Activated naive CD8-positive, alpha-beta T cell (primary cell): ENCODE results near the gene RARB.

ENCODE experiments used
- H3K27ac Mint-ChIP-seq: one replicate; pipeline ENCODE4 v1.8.0; 2021; ENCODE audit warnings: mixed read lengths
- H3K27me3 Mint-ChIP-seq: one replicate; pipeline ENCODE4 v1.8.0; 2021; ENCODE audit warnings: mixed read lengths
- H3K36me3 Mint-ChIP-seq: one replicate; pipeline ENCODE4 v1.8.0; 2021; ENCODE audit warnings: mixed read lengths
- H3K4me1 Mint-ChIP-seq: one replicate; pipeline ENCODE4 v1.8.0; 2021; ENCODE audit warnings: low read depth, mixed read lengths
- H3K4me3 Mint-ChIP-seq: one replicate; pipeline ENCODE4 v1.8.0; 2021; ENCODE audit warnings: mild to moderate bottlenecking, mixed read lengths
- H3K9me3 Mint-ChIP-seq: one replicate; pipeline ENCODE4 v1.8.0; 2021; ENCODE audit warnings: low read depth, mixed read lengths

RARB gene

DNA sequence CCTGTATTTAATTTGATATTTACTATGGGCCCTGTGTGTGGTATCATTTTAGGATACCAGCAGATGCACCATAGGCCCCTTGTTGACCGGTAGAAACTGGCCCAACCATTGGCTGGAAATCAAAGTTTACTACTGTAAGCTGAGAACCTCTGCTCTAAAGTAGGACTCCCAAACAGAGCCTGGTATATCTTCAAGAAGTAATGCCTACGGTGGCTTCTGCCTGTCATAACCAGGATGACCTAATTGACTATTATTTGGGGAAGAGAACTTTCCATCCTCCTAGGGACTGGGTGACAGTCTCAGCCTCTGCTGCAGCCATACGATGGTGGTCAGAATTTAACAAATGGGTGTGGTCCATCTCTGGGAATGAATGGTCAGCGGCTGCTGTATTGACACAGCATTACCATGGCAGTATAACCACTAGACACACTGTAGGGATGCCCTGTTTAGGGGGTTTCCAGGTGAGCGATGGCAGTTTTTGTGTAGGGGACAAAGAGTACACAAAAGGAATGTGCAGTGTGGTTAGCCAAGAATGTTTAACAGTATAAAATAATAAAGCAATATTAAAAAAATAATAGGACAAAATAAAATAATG, 37.3 kb downstream of the RARB start:
- Mint-ChIP-seq H3K9me3 (no peaks in the 10 kb centered on the region), H3K27ac (no peak overlapping the region), H3K4me3 (no peak overlapping the region), H3K27me3 (peaks cover 1% of the 10 kb centered on the region), H3K4me1 (peaks cover 2% of the 10 kb centered on the region), H3K36me3 (no peaks in the 10 kb centered on the region)

DNA sequence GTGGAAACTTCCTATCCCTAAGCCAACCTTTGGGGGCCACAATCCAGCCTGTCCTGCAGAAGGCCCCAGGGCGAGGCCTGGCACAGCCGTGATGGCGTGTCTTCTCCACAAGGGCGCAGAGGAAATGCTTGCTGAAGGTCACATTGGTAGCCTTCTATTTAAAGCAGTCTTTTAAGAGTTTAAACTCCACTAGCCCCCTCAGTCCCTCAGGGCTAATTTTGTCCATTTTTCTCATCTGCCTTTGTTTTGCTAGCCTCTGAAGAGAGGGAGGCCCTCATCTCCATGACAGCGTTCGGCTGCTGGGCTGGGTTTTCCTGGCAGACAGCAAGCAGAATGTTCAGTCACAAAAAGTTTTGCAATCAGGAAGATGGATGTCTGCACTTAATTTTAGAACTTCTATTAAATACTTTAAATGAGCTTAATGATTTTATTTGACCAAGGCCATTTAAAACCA, 40.8 kb downstream of the RARB start:
- Mint-ChIP-seq H3K36me3 (no peaks in the 10 kb centered on the region), H3K9me3 (no peaks in the 10 kb centered on the region), H3K27me3 (peaks cover 4% of the 10 kb centered on the region), H3K27ac (no peak overlapping the region), H3K4me3 (no peak overlapping the region), H3K4me1 (peaks cover 3% of the 10 kb centered on the region)

DNA sequence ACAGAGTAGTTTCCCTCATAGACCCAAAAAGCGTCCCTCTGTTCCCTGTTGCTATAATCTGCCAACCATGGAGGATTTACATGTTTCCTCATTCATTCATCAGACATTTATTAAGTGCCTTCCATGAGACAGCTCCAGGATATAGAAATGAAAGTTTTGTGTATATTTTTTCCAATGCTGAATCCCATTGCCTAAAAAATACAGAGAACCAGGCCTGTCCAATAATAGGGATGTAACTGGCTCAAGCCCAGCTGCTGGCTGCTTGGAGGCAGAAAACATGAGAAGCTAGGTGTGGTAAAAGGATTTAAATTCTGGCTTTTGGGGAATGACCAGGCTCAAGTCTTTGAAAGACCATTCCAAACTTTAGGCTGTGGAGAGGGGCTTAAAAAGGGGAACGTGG, 41.5 kb downstream of the RARB start:
- H3K4me1 Mint-ChIP-seq = peaks cover 3% of the 10 kb centered on the region
- H3K4me3 Mint-ChIP-seq = no peak overlapping the region
- no peaks in the 10 kb centered on the region for H3K36me3 Mint-ChIP-seq
- no peak overlapping the region for H3K27ac Mint-ChIP-seq
- H3K9me3 Mint-ChIP-seq = no peaks in the 10 kb centered on the region
- H3K27me3 Mint-ChIP-seq = peaks cover 4% of the 10 kb centered on the region

DNA sequence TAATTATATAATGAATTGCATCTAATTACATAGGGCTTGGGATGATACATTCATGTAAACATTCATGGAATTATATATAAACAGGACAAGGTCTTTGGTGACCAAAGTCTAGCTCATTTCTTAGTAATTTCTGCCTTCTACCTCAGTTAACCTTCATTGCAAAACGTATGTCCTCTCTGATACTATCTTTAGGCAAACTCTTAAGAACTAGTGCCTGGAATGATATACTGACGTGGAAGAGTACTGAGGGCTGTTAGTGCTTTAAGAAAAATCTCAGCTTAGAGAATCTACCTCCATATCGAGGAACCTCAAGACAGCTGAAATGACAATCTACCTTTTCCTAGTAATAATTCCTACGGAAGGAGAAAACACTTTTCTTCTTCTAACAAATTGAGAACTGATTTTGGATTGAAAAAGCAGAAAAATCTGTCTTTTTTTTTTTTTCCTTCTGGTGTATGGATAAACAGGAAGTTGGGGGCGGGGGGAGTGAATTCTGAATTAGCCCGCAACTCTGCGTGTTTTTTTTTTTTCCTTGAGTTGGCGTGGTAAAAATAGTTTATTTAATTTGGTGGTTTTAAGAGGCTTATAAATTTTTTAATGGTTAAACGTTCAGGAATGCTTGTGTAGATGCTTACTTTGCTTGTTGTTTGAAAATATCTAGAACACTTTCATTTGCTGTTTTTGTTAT, 43.2 kb downstream of the RARB start:
- Mint-ChIP-seq H3K9me3 (no peaks in the 10 kb centered on the region), H3K27me3 (peaks cover 4% of the 10 kb centered on the region), H3K4me1 (peaks cover 3% of the 10 kb centered on the region), H3K36me3 (no peaks in the 10 kb centered on the region), H3K4me3 (no peak overlapping the region), H3K27ac (no peak overlapping the region)

DNA sequence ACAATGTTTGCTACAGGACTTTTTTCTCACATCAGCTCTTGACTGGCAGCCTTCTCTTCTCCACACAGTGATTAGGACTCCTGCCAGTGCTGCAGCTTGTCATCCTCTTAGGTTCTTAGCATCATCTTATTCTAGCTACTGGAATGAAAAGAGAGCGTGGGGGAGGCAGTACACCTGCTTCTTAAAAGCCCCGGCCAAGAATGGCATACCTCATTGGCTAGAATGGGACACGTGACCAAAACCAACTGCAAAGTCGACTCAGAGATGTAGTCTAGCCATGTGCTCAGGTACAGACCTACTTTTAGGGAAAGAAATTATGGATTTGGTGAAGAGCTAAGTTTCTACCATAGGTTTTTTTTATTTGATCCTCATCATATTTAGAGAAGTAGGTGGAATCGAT, 44.1 kb downstream of the RARB start:
- Mint-ChIP-seq H3K27ac (no peak overlapping the region), H3K27me3 (peaks cover 4% of the 10 kb centered on the region), H3K9me3 (no peaks in the 10 kb centered on the region), H3K4me1 (peaks cover 3% of the 10 kb centered on the region), H3K4me3 (no peak overlapping the region), H3K36me3 (no peaks in the 10 kb centered on the region)

DNA sequence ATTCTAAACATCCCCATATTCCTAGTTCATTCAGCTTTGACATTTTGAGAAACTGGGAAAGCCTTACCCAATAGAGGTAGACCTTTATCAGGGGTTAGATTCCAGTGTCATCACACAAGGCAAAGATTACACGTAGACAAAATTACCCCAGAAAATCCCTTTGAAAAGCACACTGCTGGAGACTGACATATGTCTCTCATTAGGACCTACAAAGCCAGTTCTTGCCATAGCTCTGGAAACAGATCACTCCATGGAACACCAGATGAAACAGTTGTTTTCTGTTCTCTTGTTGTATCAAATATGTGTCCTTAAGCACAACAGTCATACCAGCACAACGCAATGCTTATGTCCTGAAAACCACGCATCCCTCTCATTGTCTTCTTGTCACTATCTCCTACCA, 44.7 kb downstream of the RARB start:
- H3K27me3 Mint-ChIP-seq = peaks cover 4% of the 10 kb centered on the region
- no peak overlapping the region for H3K4me3 Mint-ChIP-seq
- peaks cover 3% of the 10 kb centered on the region for H3K4me1 Mint-ChIP-seq
- no peaks in the 10 kb centered on the region for H3K9me3 Mint-ChIP-seq
- H3K27ac Mint-ChIP-seq = no peak overlapping the region
- H3K36me3 Mint-ChIP-seq = no peaks in the 10 kb centered on the region

DNA sequence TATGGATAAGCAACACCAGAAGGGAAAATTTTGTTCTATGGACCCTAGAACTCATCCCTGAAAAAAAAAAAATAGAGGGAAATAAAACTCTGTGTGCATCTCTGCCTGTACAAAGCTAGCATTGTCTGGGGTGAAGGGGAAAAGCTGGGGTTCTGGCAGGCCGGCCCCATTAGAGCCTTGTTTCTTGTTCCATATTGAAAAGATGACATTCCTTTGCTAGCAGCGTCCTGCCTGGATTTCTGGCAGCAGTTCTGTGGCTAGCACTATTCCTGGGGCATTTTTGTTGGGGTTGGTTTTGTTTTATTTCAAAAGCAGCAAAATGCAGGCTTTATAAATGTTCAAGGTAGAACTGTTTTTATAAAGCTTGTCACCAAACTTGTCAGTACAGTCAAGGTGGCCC, 45.2 kb downstream of the RARB start:
- no peak overlapping the region for H3K27ac Mint-ChIP-seq
- H3K4me3 Mint-ChIP-seq = no peak overlapping the region
- H3K36me3 Mint-ChIP-seq = no peaks in the 10 kb centered on the region
- H3K9me3 Mint-ChIP-seq = no peaks in the 10 kb centered on the region
- H3K4me1 Mint-ChIP-seq = peaks cover 3% of the 10 kb centered on the region
- H3K27me3 Mint-ChIP-seq = peaks cover 4% of the 10 kb centered on the region

DNA sequence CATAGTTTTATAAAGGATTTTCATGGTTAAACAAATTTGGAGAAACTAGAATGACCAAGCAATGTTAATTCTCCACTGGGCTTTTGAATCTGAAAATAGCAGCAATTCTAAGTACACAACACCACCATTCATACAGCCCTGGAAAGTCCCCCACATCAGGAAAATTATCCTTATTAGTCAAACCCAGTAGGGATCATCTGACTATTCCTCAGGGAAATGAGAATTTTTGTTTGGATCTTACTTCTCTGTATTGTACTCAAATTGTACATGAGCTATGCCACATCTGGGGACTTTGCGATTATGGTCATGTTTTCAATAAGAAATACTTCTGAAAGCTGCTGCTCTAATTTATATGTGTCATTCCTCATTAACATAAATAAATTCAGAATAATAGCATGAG, 46.0 kb downstream of the RARB start:
- H3K27ac Mint-ChIP-seq = no peak overlapping the region
- no peaks in the 10 kb centered on the region for H3K36me3 Mint-ChIP-seq

DNA sequence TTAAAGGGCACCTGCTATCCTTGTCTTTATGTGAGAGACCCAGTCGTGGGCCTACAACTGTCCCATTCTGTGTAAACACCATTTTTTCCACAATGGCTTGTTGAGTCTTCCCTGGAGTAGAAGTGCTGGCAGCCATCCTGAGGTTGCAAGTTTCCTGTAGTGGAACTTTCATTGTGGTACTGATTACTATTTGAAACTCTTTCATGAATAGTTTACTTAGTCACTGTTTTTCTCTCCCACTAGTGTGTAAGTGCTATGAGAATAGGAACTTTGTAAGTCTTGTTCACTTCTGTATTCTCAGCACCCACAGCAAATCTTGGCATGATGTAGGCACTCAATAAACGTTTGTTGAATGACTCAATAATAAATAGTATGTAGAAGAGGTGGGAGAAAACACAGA, 48.6 kb downstream of the RARB start:
- Mint-ChIP-seq H3K36me3 (no peaks in the 10 kb centered on the region), H3K4me1 (no peaks in the 10 kb centered on the region), H3K27ac (no peak overlapping the region), H3K9me3 (no peaks in the 10 kb centered on the region), H3K4me3 (no peak overlapping the region), H3K27me3 (peaks cover 4% of the 10 kb centered on the region)

More for the DNA sequence above, 46.0 kb downstream of the RARB start:
- Mint-ChIP-seq H3K4me3 (no peak overlapping the region), H3K4me1 (peaks cover 3% of the 10 kb centered on the region), H3K27me3 (peaks cover 4% of the 10 kb centered on the region), H3K9me3 (no peaks in the 10 kb centered on the region)

DNA sequence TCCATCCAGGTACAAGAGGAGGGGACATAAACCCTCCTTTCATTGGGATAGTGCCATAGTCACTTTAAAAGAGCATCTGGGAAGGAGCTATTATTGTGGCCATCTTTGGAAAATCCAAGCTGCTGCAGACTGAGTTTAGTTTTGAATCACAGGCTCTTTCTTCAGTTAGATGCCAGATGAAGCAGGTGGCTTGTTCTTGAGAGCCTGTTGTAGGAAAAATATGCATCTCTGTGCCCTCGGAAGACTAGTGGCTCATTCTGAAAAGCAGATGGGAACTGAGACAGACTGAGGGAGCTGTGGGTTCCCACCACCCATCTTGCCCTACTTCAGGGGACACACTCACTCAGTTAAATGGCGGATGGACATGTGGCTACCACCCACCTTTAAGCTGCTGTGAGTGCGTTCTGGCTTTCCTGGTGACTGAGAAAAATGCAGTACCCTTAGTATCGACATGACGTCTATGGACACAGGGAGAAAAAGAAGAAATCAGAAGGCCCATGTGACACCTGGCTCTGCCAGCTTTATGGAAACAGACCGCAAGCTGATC, 50.2 kb downstream of the RARB start:
- Mint-ChIP-seq H3K27ac (no peak overlapping the region), H3K9me3 (no peaks in the 10 kb centered on the region), H3K27me3 (peaks cover 5% of the 10 kb centered on the region), H3K4me3 (no peak overlapping the region), H3K36me3 (no peaks in the 10 kb centered on the region), H3K4me1 (no peaks in the 10 kb centered on the region)

DNA sequence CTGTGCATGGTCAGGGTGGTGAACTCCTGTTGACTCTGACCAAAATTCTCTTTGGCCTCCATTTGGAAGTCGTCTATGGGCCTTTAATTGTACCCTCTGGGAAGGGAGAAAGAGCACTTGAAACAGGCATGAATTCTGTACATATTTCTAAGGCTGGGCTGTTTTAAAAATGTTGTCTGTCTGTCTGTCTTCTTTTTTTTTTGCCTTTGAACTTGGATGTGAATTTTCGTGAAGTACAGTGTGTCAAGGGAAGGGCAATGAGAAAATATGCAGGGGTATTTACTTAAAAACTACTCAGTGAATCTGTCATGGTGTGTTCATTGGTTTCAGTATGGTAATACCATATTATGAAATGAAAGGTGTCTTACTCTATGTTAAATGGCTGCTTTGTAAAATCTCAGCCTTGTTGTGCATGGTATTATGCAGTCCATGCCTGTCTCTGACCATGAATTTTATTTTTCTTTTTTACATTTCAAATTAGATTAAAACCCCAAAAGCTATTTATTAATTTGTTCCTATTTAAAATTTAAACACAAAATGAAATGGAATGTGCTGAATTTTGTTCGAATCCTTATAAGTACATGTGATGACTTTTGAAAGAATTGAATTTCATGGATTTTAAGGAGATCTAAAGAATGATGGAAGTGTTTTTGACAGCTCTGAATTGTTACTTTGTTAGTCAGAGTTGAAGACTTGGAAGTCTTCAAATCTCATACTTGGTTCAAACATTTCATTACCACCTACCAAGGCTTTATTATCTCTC, 51.1 kb downstream of the RARB start:
- no peaks in the 10 kb centered on the region for H3K36me3 Mint-ChIP-seq
- H3K4me1 Mint-ChIP-seq = no peaks in the 10 kb centered on the region
- peaks cover 4% of the 10 kb centered on the region for H3K27me3 Mint-ChIP-seq
- H3K9me3 Mint-ChIP-seq = no peaks in the 10 kb centered on the region
- H3K4me3 Mint-ChIP-seq = no peak overlapping the region
- no peak overlapping the region for H3K27ac Mint-ChIP-seq

DNA sequence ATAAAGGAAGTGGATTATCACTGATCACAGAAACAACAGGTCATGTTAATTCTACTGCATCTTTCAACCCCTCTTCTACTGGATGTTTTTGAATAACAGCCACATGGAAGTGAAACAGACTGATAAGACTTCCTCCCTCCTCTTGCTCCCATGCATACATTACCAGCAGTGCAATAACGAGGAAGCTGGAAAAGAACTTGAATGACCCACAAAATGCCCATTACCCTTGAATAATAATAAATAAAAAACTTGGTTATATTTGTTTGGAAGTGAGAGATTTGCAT, 51.6 kb downstream of the RARB start:
- Mint-ChIP-seq H3K4me3 (no peak overlapping the region), H3K27ac (no peak overlapping the region), H3K27me3 (peaks cover 5% of the 10 kb centered on the region), H3K36me3 (no peaks in the 10 kb centered on the region), H3K4me1 (no peaks in the 10 kb centered on the region), H3K9me3 (no peaks in the 10 kb centered on the region)

DNA sequence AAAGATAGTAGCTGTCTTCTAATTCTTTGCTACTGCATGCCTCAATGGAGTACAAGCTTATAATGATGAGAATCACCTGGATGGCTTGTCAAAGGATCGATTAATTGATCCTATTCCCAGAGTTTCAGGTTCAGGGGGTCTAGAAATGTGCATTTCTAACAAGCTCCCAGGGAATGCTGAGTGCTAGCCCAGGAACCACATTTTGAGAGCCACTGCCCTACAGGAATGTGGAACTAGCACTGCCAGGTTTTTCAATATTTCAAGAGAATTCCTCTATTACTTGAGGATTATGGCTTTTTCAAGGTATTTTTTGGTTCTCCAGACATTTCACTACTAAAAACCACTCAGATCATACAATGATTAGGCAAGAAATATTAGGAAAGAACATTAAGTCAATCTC, 52.7 kb downstream of the RARB start:
- Mint-ChIP-seq H3K36me3 (no peaks in the 10 kb centered on the region), H3K4me3 (no peak overlapping the region), H3K27ac (no peak overlapping the region)

DNA sequence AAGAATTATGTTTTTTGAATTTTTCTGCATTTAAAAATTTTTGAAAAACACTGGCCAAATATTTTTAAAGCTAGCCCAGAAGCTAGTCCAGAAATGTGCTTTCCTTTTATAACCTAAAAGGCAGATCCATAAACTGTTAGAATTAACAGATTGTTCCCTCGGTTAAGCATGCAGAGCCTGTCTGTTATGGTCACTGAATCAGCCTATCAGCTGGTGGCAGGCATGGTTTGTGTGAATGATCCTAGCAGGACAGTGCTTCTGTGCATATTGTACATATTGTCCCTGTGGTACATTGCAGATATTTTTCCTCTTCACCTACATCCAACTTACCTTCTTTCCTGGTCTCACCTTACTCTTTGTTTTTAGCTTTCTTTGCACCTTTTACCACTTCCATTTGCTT, 53.3 kb downstream of the RARB start:
- Mint-ChIP-seq H3K4me3 (no peak overlapping the region), H3K27me3 (peaks cover 5% of the 10 kb centered on the region), H3K27ac (no peak overlapping the region), H3K36me3 (no peaks in the 10 kb centered on the region), H3K4me1 (no peaks in the 10 kb centered on the region), H3K9me3 (no peaks in the 10 kb centered on the region)

More for the DNA sequence above, 52.7 kb downstream of the RARB start:
- H3K27me3 Mint-ChIP-seq = peaks cover 5% of the 10 kb centered on the region
- H3K4me1 Mint-ChIP-seq = no peaks in the 10 kb centered on the region
- no peaks in the 10 kb centered on the region for H3K9me3 Mint-ChIP-seq

DNA sequence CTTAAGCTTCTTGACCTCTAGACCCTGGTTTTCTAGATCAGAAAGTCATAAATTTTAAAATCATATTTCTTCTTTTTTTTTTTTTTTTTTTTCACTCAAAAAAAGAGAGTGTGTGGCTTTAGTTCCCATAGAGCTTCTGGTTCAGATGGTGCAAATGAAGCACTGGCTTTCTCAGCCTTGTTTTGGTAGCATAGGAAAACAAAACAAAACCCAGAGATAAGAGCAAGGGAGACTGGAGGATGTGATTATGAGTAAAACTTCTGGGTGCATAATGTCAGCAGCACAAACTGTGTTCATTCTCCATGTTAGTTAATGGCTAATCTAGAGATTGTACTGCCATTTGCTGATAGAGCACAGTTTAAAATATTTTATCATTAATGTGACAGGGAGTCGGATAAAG, 55.4 kb downstream of the RARB start:
- Mint-ChIP-seq H3K27ac (no peak overlapping the region), H3K36me3 (no peaks in the 10 kb centered on the region), H3K4me3 (no peak overlapping the region), H3K4me1 (no peaks in the 10 kb centered on the region), H3K9me3 (no peaks in the 10 kb centered on the region), H3K27me3 (peaks cover 5% of the 10 kb centered on the region)
